GM23338 (cell line): ENCODE results near the gene TPST2. TPM values are rescaled to one million over a fixed set of nuclear protein-coding genes. Genes with fewer than 3 reads are reported as not detected.

Experiments
- ATAC-seq: fragments of 200-7000 bp; cut with Tn5 transposase; 3 replicates; pipeline ENCODE4 v1.9.1; 2020
- DNase-seq: peaks from one replicate; pipeline ENCODE4 v3.0.0-alpha.2; 2015; ENCODE audit warnings: low spot score
- H2AFZ ChIP-seq: fragments of 200-600 bp; sonication (generic); 2 replicates; pipeline ENCODE4 v1.8.0; 2016; ENCODE audit warnings: antibody characterized with exemption, mild to moderate bottlenecking, moderate library complexity
- H3F3A ChIP-seq: fragments of 200-600 bp; sonication (generic); replicated peaks from 2 replicates; pipeline ENCODE4 v1.8.0; 2017; ENCODE audit warnings: antibody characterized with exemption, mixed run types, low read depth
- H3K27ac ChIP-seq: fragments of 200-600 bp; sonication (generic); 2 replicates; pipeline ENCODE4 v1.6.1; 2016; ENCODE audit warnings: low read depth
- H3K27me3 ChIP-seq: fragments of 200-600 bp; sonication (generic); 2 replicates; pipeline ENCODE4 v1.8.0; 2016; ENCODE audit warnings: mild to moderate bottlenecking, mixed run types, moderate library complexity; ENCODE audit not compliant: insufficient read depth
- H3K36me3 ChIP-seq: fragments of 200-600 bp; sonication (generic); 2 replicates; pipeline ENCODE4 v1.8.0; 2016; ENCODE audit warnings: mild to moderate bottlenecking; ENCODE audit not compliant: insufficient read depth
- H3K4me1 ChIP-seq: fragments of 200-600 bp; sonication (generic); 2 replicates; pipeline ENCODE4 v1.8.0; 2016; ENCODE audit warnings: mild to moderate bottlenecking, moderate library complexity; ENCODE audit not compliant: insufficient read depth
- H3K4me2 ChIP-seq: fragments of 200-600 bp; sonication (generic); 2 replicates; pipeline ENCODE4 v1.7.1; 2017; ENCODE audit warnings: mixed run types
- H3K4me3 ChIP-seq: fragments of 200-600 bp; sonication (generic); 2 replicates; pipeline ENCODE4 v1.6.1; 2016; ENCODE audit warnings: mixed run types
- H3K79me2 ChIP-seq: fragments of 200-600 bp; sonication (generic); replicated peaks from 2 replicates; pipeline ENCODE4 v1.8.0; 2017; ENCODE audit warnings: mild to moderate bottlenecking; ENCODE audit not compliant: insufficient read depth
- H3K9me2 ChIP-seq: fragments of 200-600 bp; sonication (generic); 2 replicates; pipeline ENCODE4 v1.8.0; 2017; ENCODE audit not compliant: insufficient read depth
- H4K20me1 ChIP-seq: fragments of 200-600 bp; sonication (generic); replicated peaks from 2 replicates; pipeline ENCODE4 v1.8.0; 2017; ENCODE audit warnings: mild to moderate bottlenecking; ENCODE audit not compliant: insufficient read depth
- H3K27ac Mint-ChIP-seq: 2 replicates; pipeline ENCODE4 v1.8.0; 2020; ENCODE audit warnings: inconsistent platforms, mild to moderate bottlenecking, moderate library complexity, mixed read lengths
- H3K27me3 Mint-ChIP-seq: 3 replicates; pipeline ENCODE4 v1.8.0; 2022; ENCODE audit warnings: low read depth, mild to moderate bottlenecking, moderate library complexity, mixed read lengths, inconsistent platforms; ENCODE audit not compliant: insufficient read depth, poor library complexity
- H3K36me3 Mint-ChIP-seq: 3 replicates; pipeline ENCODE4 v1.8.0; 2021; ENCODE audit warnings: low read depth, mild to moderate bottlenecking, inconsistent platforms, moderate library complexity, mixed read lengths
- H3K4me1 Mint-ChIP-seq: 3 replicates; pipeline ENCODE4 v1.8.0; 2020; ENCODE audit warnings: mild to moderate bottlenecking, inconsistent platforms, mixed read lengths
- H3K4me3 Mint-ChIP-seq: 3 replicates; pipeline ENCODE4 v1.8.0; 2021; ENCODE audit warnings: moderate library complexity, mild to moderate bottlenecking, inconsistent platforms, mixed read lengths
- H3K9me3 Mint-ChIP-seq: 3 replicates; pipeline ENCODE4 v1.8.0; 2020; ENCODE audit warnings: moderate library complexity, mild to moderate bottlenecking, inconsistent platforms, mixed read lengths
- CREB1 ChIP-seq: fragments of 250-450 bp; sonication (Bioruptor Pico); IDR thresholded peaks from 2 replicates; pipeline ENCODE4 v1.5.0; 2020; ENCODE audit warnings: low read depth, mild to moderate bottlenecking, moderate library complexity
- ETS1 ChIP-seq: IDR thresholded peaks from 2 replicates; pipeline ENCODE4 v1.6.1; 2016; ENCODE audit warnings: antibody characterized with exemption
- EZH2 ChIP-seq: fragments of 200-600 bp; sonication (generic); IDR thresholded peaks from one replicate; pipeline ENCODE4 v1.8.0; 2017; ENCODE audit warnings: antibody characterized with exemption, mild to moderate bottlenecking, low read depth; ENCODE audit not compliant: unreplicated experiment
- JUNB ChIP-seq: IDR thresholded peaks from one replicate; pipeline ENCODE4 v1.6.1; 2016; ENCODE audit warnings: antibody characterized with exemption; ENCODE audit not compliant: unreplicated experiment
- NANOG ChIP-seq: IDR thresholded peaks from 2 replicates; pipeline ENCODE4 v1.6.1; 2016; ENCODE audit warnings: antibody characterized with exemption, borderline replicate concordance
- POLR2AphosphoS5 ChIP-seq: IDR thresholded peaks from 2 replicates; pipeline ENCODE4 v1.6.1; 2016; ENCODE audit warnings: antibody characterized with exemption, low read depth
- ZNF114 ChIP-seq: fragments of 250-450 bp; sonication (Bioruptor Pico); IDR thresholded peaks from 2 replicates; pipeline ENCODE4 v1.5.0; 2020; ENCODE audit warnings: mild to moderate bottlenecking, moderate library complexity
- ZNF331 ChIP-seq: fragments of 250-450 bp; sonication (Bioruptor Pico); IDR thresholded peaks from 2 replicates; pipeline ENCODE4 v1.5.0; 2020; ENCODE audit warnings: low read depth, mild to moderate bottlenecking, moderate library complexity
- ZNF462 ChIP-seq: fragments of 250-450 bp; sonication (Bioruptor Pico); IDR thresholded peaks from 2 replicates; pipeline ENCODE4 v1.5.0; 2020; ENCODE audit warnings: mild to moderate bottlenecking, moderate library complexity
- polyA plus RNA-seq: library from polyadenylated mRNA; unstranded; fragments of >200 nt; fragmentation: Nextera tagmentation; extraction: Ambion mirVana; gene quantifications from 2 replicates; pipeline ENCODE4 v1.2.1, GENCODE V29; 2016
- total RNA-seq: library from RNA; depleted of rRNA; stranded (reverse); fragments of >200 nt; shearing (Covaris generic); gene quantifications from 2 replicates; pipeline ENCODE4 v1.2.3, GENCODE V29; 2014

TPST2 gene
- total and polyA plus RNA-seq, 2 experiments from 2014 or later: 37.9 to 127 TPM

GRCh38 chr22:26635117-26635516 lies 45.2 kb upstream of the TPST2 start (continued):
- TF ChIP-seq ZNF462 (CRISPR knock-in tag): no peak
- TF ChIP-seq ZNF331: no peak
- no peak for TF ChIP-seq POLR2AphosphoS5
- no peak for TF ChIP-seq EZH2

- ATAC-seq: no peak
- Mint-ChIP-seq H3K4me3 (no peak overlapping the region), H3K4me1 (peaks cover 14% of the 10 kb centered on the region), H3K27ac (no peak overlapping the region), H3K9me3 (no peaks in the 10 kb centered on the region; the same call in 2 of the 3 replicates), H3K27me3 (peaks cover 15% of the 10 kb centered on the region), H3K36me3 (0 out of 3 replicates have a peak, but pooled peaks cover 3% of the 10 kb centered on the region)
- Histone ChIP-seq H3K27me3 (no peaks in the 10 kb centered on the region), H3K79me2 (no peaks in the 10 kb centered on the region), H4K20me1 (no peaks in the 10 kb centered on the region), H3K9me2 (no peaks in the 10 kb centered on the region), H3K4me3 (no peak overlapping the region), H3K36me3 (no peaks in the 10 kb centered on the region; the same call in 1 of the 2 replicates), H3F3A (0 out of 2 replicates have a peak, but pooled peaks cover 3% of the 10 kb centered on the region), H3K4me1 (peaks cover 11% of the 10 kb centered on the region; the same call in 1 of the 2 replicates), H3K27ac (no peak overlapping the region), H3K4me2 (no peak overlapping the region), H2AFZ (no peak overlapping the region)
- no peak for DNase-seq
- TF ChIP-seq JUNB (no peak), ETS1 (no peak), ZNF462 (CRISPR knock-in tag) (no peak), ZNF331 (no peak), ZNF114 (CRISPR knock-in tag) (no peak), CREB1 (CRISPR knock-in tag) (no peak), NANOG (no peak)
Observed at GRCh38 chr22:26634189-26634588, 44.3 kb upstream of the TPST2 start.
